ENCODE measurements around the gene SKAP1.

SKAP1 gene

GRCh38 chr17:48174833-48175523, 255.0 kb downstream of the SKAP1 start:
- TF ChIP-seq ZFX (IDR thresholded peaks at IDR 0.05; ENCODE audit: borderline replicate concordance), result no peak
- no peak for TF ChIP-seq CTCF (IDR thresholded peaks at IDR 0.05)
- no peak overlapping the region for H3K27ac ChIP-seq

- TF ChIP-seq CTCF (IDR thresholded peaks at IDR 0.05) (no peak), ZFX (IDR thresholded peaks at IDR 0.05; ENCODE audit: borderline replicate concordance) (no peak)
- no peak overlapping the region for H3K27ac ChIP-seq
Observed at GRCh38 chr17:48173191-48173984, 256.6 kb downstream of the SKAP1 start.

GRCh38 chr17:48169926-48170325, 260.1 kb downstream of the SKAP1 start:
- no peak for TF ChIP-seq ZFX (IDR thresholded peaks at IDR 0.05; ENCODE audit: borderline replicate concordance)
- no peak for TF ChIP-seq CTCF (IDR thresholded peaks at IDR 0.05)
- no peak overlapping the region for H3K27ac ChIP-seq

GRCh38 chr17:48163809-48164208, 266.2 kb downstream of the SKAP1 start:
- TF ChIP-seq ZFX (IDR thresholded peaks at IDR 0.05; ENCODE audit: borderline replicate concordance) (no peak), CTCF (IDR thresholded peaks at IDR 0.05) (peak; percentile 54)

GRCh38 chr17:48162946-48163506, 267.0 kb downstream of the SKAP1 start:
- H3K27ac ChIP-seq, result peak overlapping the region; percentile 96
- TF ChIP-seq ZFX (IDR thresholded peaks at IDR 0.05; ENCODE audit: borderline replicate concordance) (no peak), CTCF (IDR thresholded peaks at IDR 0.05) (no peak)

More at GRCh38 chr17:48163809-48164208, 266.2 kb downstream of the SKAP1 start:
- peak overlapping the region; percentile 96 for H3K27ac ChIP-seq

GRCh38 chr17:48162306-48162934, 267.6 kb downstream of the SKAP1 start:
- H3K27ac ChIP-seq, result peak overlapping the region; percentile 96
- TF ChIP-seq ZFX (IDR thresholded peaks at IDR 0.05; ENCODE audit: borderline replicate concordance) (no peak), CTCF (IDR thresholded peaks at IDR 0.05) (no peak)
